DOHH2 (cell line): ENCODE measurements around the gene CSF2RB.

ENCODE experiments used
- CTCF ChIP-seq: fragments of 200-600 bp; sonication (generic); IDR thresholded peaks from one replicate; pipeline ENCODE4 v1.5.1; 2014; ENCODE audit warnings: antibody characterized with exemption, mild to moderate bottlenecking, low read depth, low read length; ENCODE audit not compliant: poor library complexity, severe bottlenecking
- EZH2phosphoT487 ChIP-seq: fragments of 200-600 bp; sonication (generic); IDR thresholded peaks from 2 replicates; pipeline ENCODE4 v1.6.1; 2017; ENCODE audit warnings: borderline replicate concordance, mild to moderate bottlenecking, antibody characterized with exemption, low read length, moderate library complexity, mixed read lengths

- no peak for TF ChIP-seq CTCF
- TF ChIP-seq EZH2phosphoT487: no peak
Measured at GRCh38 chr22:36933629-36934417, 20.4 kb downstream of the CSF2RB start.
